Smooth muscle cell (in vitro differentiated cells): ENCODE data around the gene NR2E1. TPM values are rescaled to one million over a fixed set of nuclear protein-coding genes. Genes with fewer than 3 reads are reported as not detected.
A peak's percentile ranks its signal among the peaks of the same experiment; 100 is the strongest.

Source experiments
- DNase-seq: peaks from one replicate; lab custom pipeline; 2025; ENCODE audit not compliant: unreplicated experiment; lab: John Stamatoyannopoulos, UW
- H2AFZ ChIP-seq: fragments of 200-600 bp; sonication (generic); 2 replicates; pipeline ENCODE4 v1.6.0; 2016; ENCODE audit warnings: antibody characterized with exemption, low read depth, mild to moderate bottlenecking
- H3F3A ChIP-seq: fragments of 200-600 bp; sonication (generic); 2 replicates; pipeline ENCODE4 v1.6.0; 2017; ENCODE audit warnings: antibody characterized with exemption, low read depth
- H3K27ac ChIP-seq: fragments of 200-600 bp; sonication (generic); 2 replicates; pipeline ENCODE4 v1.5.1; 2016; ENCODE audit warnings: low read depth, mild to moderate bottlenecking
- H3K27me3 ChIP-seq: fragments of 200-600 bp; sonication (generic); 2 replicates; pipeline ENCODE4 v1.6.1; 2016; ENCODE audit warnings: low read depth, mild to moderate bottlenecking
- H3K36me3 ChIP-seq: fragments of 200-600 bp; sonication (generic); 2 replicates; pipeline ENCODE4 v1.5.1; 2016; ENCODE audit warnings: low read depth
- H3K4me1 ChIP-seq: fragments of 200-600 bp; sonication (generic); 2 replicates; pipeline ENCODE4 v1.5.1; 2016; ENCODE audit warnings: low read depth
- H3K4me2 ChIP-seq: fragments of 200-600 bp; sonication (generic); 2 replicates; pipeline ENCODE4 v1.6.0; 2016; ENCODE audit warnings: mild to moderate bottlenecking
- H3K4me3 ChIP-seq: fragments of 200-600 bp; sonication (generic); 2 replicates; pipeline ENCODE4 v1.5.1; 2016; ENCODE audit warnings: mild to moderate bottlenecking
- H3K79me2 ChIP-seq: fragments of 200-600 bp; sonication (generic); 2 replicates; pipeline ENCODE4 v1.6.0; 2016; ENCODE audit warnings: low read depth, mild to moderate bottlenecking
- H3K9ac ChIP-seq: fragments of 200-600 bp; sonication (generic); 2 replicates; pipeline ENCODE4 v1.6.0; 2016; ENCODE audit warnings: low read depth
- H3K9me3 ChIP-seq: fragments of 200-600 bp; sonication (generic); replicated peaks from 2 replicates; pipeline ENCODE4 v1.5.1; 2016; ENCODE audit warnings: low read depth
- H4K20me1 ChIP-seq: fragments of 200-600 bp; sonication (generic); 2 replicates; pipeline ENCODE4 v1.6.0; 2016; ENCODE audit warnings: low read depth
- WGBS: methylation state at CpG from one replicate; pipeline ENCODE4 v1.1.7; 2016; ENCODE audit warnings: low lambda C conversion rate; 5-methylcytosine and 5-hydroxymethylcytosine counted together
- polyA plus RNA-seq: library from polyadenylated mRNA; unstranded; fragments of >200 nt; fragmentation: Nextera tagmentation; extraction: Ambion mirVana; gene quantifications from 2 replicates; pipeline ENCODE4 v1.2.1, GENCODE V29; 2016
- total RNA-seq: library from RNA; depleted of rRNA; stranded (reverse); fragments of >200 nt; gene quantifications from 2 replicates; pipeline ENCODE4 v1.2.3, GENCODE V29; 2014
- TF ChIP-seq, protein P1 (sequence below): fragments of 200-600 bp; sonication (generic); IDR thresholded peaks from 2 replicates; pipeline ENCODE4 v1.5.1; 2017; ENCODE audit warnings: borderline replicate concordance, mild to moderate bottlenecking, antibody characterized with exemption; ENCODE audit not compliant: insufficient read depth, poor library complexity, severe bottlenecking

Gene NR2E1
- total and polyA plus RNA-seq, 2 experiments from 2014 or later: not detected

DNA sequence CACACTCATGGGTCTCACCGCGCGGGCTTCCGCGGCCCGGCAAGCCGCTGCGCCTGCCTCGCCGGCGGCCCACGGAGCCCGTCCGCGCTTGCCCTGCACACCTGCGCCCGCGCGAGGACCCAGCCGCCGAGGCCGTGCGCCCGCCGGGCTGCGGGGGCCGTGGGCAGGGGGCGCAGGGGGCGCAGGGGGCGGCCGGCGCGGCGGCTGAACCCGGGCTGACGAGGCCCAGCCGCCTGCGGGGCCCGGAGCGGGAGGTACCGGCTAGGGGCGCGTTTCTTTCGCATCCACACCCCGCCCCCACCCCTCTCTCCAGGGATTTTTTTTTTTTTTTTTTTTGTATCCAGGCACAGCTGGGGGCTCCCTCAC is 47.5 kb upstream of the NR2E1 start:
- no peaks in the 10 kb centered on the region for H4K20me1 ChIP-seq
- H3K4me3 ChIP-seq: peak overlapping the region; percentile 61
- H3K9me3 ChIP-seq: no peaks in the 10 kb centered on the region
- WGBS: 20% methylated on average over 1 of the region's 45 CpGs
- peaks cover 94% of the 10 kb centered on the region for H3K27me3 ChIP-seq
- no peaks in the 10 kb centered on the region for H3F3A ChIP-seq
- H3K36me3 ChIP-seq: no peaks in the 10 kb centered on the region
- TF ChIP-seq, protein P1, sequence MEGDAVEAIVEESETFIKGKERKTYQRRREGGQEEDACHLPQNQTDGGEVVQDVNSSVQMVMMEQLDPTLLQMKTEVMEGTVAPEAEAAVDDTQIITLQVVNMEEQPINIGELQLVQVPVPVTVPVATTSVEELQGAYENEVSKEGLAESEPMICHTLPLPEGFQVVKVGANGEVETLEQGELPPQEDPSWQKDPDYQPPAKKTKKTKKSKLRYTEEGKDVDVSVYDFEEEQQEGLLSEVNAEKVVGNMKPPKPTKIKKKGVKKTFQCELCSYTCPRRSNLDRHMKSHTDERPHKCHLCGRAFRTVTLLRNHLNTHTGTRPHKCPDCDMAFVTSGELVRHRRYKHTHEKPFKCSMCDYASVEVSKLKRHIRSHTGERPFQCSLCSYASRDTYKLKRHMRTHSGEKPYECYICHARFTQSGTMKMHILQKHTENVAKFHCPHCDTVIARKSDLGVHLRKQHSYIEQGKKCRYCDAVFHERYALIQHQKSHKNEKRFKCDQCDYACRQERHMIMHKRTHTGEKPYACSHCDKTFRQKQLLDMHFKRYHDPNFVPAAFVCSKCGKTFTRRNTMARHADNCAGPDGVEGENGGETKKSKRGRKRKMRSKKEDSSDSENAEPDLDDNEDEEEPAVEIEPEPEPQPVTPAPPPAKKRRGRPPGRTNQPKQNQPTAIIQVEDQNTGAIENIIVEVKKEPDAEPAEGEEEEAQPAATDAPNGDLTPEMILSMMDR: no peak
- H3K9ac ChIP-seq: no peak overlapping the region
- peak overlapping the region; percentile 95 for H3K4me2 ChIP-seq
- peaks cover 45% of the 10 kb centered on the region for H3K4me1 ChIP-seq
- peak overlapping the region; percentile 41 for H2AFZ ChIP-seq
- no peaks in the 10 kb centered on the region for H3K79me2 ChIP-seq
- no peak overlapping the region for H3K27ac ChIP-seq
- DNase-seq: no peak

DNA sequence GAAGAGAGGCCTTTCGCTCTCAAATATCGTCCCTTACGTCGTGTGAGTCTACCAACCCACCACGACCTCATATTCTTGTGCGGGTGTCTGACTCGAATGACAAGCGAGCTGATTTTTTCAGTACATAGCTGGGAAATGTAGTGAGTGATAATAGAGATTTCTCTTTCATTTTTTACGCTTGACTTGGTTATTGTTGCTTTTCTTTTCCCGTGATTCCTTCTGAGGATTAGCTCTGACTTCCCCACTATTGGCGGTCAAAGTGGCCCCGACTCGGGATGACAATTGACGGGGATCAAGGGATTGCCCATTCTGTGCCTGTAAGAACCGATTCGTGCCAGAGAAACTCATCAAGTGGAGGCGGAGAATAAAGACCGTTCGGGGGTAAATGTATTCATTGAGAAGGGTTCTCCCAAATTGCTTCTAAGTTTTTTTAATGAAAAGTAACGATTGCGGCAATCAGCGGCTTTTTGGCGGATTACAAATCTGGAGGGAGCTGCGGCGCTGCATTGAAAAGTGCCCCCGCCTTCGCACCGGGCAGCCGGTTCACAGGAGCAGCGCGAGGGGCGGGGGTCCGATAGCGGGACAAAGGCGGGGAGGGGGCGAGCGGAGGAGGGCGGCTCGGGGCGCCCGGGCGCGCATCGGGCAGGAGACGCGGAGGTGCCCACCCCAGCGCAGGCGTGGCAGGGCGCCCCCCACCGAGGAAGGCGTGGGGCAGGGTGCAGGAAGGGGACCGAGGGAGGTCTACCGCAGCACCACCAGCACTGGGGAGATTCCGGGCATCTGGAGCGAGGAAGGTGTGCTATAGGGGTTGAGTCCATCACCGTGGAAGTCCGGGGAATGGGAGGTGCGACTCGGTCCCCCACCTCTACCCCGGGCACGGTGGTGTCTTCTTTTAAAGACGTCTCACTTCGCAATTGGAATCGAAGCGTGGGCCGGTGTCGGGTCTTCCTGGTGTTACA is 46.7 kb upstream of the NR2E1 start:
- DNase-seq: no peak
- H2AFZ ChIP-seq: peak overlapping the region; percentile 66
- H3K4me3 ChIP-seq: peak overlapping the region; percentile 44
- H4K20me1 ChIP-seq: no peaks in the 10 kb centered on the region
- TF ChIP-seq, protein P1: no peak
- H3K9me3 ChIP-seq: no peaks in the 10 kb centered on the region
- no peaks in the 10 kb centered on the region for H3F3A ChIP-seq
- peaks cover 98% of the 10 kb centered on the region for H3K27me3 ChIP-seq
- no peak overlapping the region for H3K9ac ChIP-seq
- 2% methylated on average over 46 of the region's 67 CpGs for WGBS
- no peaks in the 10 kb centered on the region for H3K36me3 ChIP-seq
- H3K4me2 ChIP-seq: peak overlapping the region; percentile 95
- peaks cover 51% of the 10 kb centered on the region for H3K4me1 ChIP-seq
- no peak overlapping the region for H3K27ac ChIP-seq
- H3K79me2 ChIP-seq: no peaks in the 10 kb centered on the region

DNA sequence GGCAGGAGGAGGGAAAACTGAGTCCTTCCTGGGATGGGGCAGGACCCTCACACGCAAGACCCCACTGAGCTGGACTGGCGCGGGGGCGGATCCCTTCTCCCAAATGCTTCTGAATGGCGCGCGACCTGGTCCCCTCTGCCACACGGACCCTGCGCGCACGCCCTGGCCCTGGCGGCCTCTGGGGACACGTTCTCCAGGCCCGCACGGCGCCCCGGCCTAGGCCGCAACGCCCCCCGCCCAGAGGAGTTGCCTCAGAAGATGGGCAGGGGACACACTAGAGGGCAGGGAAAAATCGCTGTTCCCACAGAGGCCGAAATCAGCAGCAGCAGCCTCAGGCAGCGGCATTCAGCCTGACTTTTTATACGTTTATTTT is 46.1 kb upstream of the NR2E1 start:
- H3K9me3 ChIP-seq: no peaks in the 10 kb centered on the region
- TF ChIP-seq, protein P1: no peak
- peaks cover 48% of the 10 kb centered on the region for H3K4me1 ChIP-seq
- H2AFZ ChIP-seq: no peak overlapping the region
- H3K27ac ChIP-seq: no peak overlapping the region
- WGBS: 11% methylated on average over 24 of the region's 24 CpGs
- no peak for DNase-seq
- H3K4me2 ChIP-seq: peak overlapping the region; percentile 95
- H3K9ac ChIP-seq: no peak overlapping the region
- no peaks in the 10 kb centered on the region for H4K20me1 ChIP-seq
- H3K4me3 ChIP-seq: peak overlapping the region; percentile 44
- no peaks in the 10 kb centered on the region for H3F3A ChIP-seq
- peaks cover 98% of the 10 kb centered on the region for H3K27me3 ChIP-seq
- H3K79me2 ChIP-seq: no peaks in the 10 kb centered on the region
- no peaks in the 10 kb centered on the region for H3K36me3 ChIP-seq

DNA sequence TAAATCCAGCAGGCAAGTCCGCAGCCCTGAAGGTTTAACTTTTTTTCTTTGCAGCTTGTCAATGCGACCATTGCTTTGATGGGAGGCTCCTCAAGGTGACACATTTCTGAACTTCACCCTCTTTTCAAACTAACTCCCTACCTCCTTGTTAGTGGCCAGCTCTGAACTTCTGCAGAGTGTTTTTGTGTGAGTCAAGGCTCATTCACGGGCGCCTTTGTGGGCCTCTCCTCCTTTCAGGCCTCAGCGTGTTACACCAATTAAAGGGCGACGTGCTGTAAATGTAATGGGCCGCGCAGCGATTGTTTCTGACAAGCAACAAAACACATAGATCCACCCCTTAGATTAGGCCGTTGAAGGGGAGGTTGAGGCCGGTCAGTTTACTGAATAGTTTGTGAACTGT is 45.5 kb upstream of the NR2E1 start:
- Histone ChIP-seq H3F3A (no peaks in the 10 kb centered on the region), H3K27ac (no peak overlapping the region), H3K36me3 (no peaks in the 10 kb centered on the region), H3K9ac (no peak overlapping the region), H3K79me2 (no peaks in the 10 kb centered on the region), H3K4me3 (no peak overlapping the region), H3K4me2 (peak overlapping the region; percentile 9), H3K9me3 (no peaks in the 10 kb centered on the region), H4K20me1 (no peaks in the 10 kb centered on the region), H3K4me1 (peaks cover 44% of the 10 kb centered on the region), H2AFZ (no peak overlapping the region), H3K27me3 (peaks cover 98% of the 10 kb centered on the region)
- TF ChIP-seq, protein P1: no peak
- 20% methylated on average over 12 of the region's 12 CpGs for WGBS
- DNase-seq: no peak
